GM21515 (cell line): ENCODE measurements around the gene AZIN2.
"Not testable (repeated sequence)": the region's sequence is repeated elsewhere in the genome, so short reads cannot be mapped to it uniquely, and the experiment has no call there.

Experiments used
- ATAC-seq: cut with Tn5 transposase; IDR thresholded peaks from one replicate; pipeline ENCODE4 v1.9.1; 2021; ENCODE audit not compliant: unreplicated experiment

AZIN2 gene

DNA sequence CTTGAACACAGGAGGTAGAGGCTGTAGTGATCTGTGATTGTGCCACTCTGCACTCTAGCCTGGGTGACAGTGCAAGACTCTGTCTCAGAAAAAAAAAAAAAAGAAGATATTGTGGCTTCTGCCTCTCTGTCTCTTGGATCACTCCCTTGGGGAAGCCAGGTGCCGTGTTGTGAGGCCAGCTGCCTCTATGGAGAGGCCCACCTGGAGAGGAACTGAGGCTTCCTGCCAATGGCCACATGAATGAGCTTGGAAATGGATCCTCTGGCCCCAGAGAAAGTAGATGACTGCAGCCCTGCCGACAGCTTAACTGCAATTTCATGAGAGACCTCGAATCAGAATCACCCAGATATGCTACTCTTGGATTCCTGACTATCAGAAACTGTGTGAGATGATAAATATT, 24.5 kb upstream of the AZIN2 start:
- no peak for ATAC-seq

- no peak for ATAC-seq
Observed at GRCh38 chr1:33057095-33057494, 23.9 kb upstream of the AZIN2 start.

DNA sequence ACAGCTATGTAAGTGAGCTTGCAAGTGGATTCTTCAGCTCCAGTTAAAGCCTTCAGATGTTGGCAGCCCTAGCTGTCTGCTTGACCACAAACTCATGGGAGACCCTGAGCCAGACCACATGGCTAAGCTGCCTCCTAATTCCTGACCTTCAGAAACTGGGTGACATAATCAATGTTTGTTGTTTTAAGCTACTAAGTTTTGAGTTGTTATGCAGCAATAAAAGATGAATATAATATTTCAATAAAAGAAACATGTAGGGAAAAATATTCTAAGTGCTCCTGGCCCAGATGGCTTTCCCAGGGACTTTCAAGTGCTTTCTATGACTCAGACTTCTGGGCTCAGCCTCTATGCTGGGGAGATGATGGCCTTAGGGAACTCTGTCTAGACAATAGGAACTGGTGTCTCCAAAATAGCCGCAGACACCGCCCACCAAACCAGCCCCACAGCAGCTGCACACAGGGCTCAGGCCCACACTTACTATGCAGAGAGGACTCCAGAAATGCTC, 20.3 kb upstream of the AZIN2 start:
- no peak for ATAC-seq

DNA sequence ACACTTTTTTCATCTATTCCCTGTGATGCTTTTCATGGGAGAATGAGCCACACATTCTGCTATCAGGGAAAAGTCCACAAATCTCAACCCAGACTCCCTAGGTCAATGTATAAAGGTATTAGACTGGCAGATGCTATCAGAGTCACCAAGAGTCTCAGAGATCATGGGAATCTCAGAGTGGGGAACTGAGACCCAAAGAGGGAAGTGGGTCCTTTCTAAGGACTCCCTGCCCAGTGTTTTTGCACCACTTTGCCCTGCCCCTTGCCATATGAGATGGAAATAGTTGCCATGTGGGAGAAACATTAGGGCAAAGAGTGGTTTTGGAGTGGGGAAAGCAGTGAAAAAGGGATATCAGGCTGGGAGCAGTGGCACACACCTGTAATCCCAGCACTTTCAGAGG, 19.1 kb upstream of the AZIN2 start:
- ATAC-seq: no peak

GRCh38 chr1:33064284-33064683, 16.7 kb upstream of the AZIN2 start:
- not testable (repeated sequence) for ATAC-seq

GRCh38 chr1:33065301-33065700, 15.7 kb upstream of the AZIN2 start:
- no peak for ATAC-seq

DNA sequence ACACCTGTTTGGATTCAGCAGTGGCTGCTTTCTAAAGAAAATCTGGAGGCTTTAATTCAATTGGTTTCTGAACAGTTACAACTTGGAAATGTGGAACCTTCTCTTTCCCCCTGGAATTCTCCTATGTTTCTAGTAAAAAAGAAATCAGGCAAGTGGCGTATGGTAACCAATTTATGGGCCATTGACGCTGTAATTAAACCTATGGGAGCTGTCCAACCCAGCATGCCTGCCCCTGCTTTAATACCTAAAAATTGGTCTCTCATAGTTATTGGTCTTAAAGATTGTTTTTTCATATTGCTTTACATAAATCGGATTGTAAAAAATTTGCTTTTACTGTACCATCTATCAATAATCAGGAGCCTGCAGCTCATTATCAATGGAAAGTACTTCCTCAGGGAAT, 14.5 kb upstream of the AZIN2 start:
- ATAC-seq: not testable (repeated sequence)

DNA sequence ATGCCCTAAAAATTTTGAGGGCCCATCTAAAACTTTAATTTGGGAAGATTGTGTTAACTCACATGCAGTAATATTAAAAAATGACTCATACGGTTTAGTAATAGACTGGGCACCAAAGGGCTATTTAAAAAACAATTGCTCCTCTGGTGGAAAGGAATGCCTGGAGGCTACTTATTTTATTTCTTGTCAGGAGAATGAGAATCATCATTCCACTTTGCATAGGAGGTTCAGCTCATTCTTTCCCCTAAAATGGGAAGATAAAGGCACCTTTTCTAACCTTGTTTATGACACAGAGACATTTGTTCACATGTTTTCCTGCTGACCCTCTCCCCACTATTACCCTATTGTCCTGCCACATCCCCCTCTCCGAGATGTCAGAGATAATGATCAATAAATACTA, 12.8 kb upstream of the AZIN2 start:
- ATAC-seq: not testable (repeated sequence)

DNA sequence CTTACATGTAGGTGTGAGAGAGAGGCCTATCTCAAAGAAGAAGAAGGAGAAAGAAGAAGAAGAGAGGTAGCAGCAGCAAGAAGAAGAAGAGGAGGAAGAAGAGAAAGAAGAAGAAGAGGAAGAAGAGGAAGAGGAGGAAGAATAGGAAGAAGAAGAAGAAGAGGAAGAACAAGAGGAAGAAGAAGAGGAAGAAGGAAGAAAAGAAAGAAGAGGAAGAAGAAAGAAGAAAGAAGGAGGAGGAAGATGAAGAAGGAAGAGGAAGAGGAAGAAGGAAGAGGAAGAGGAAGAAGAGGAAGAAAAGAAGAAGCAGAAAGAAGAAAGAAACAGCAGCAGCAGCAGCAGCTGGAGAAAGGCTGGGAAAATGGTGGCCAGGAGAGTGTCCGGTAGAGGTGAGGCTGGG, 10.3 kb upstream of the AZIN2 start:
- no peak for ATAC-seq

- no peak for ATAC-seq
Observed at GRCh38 chr1:33072707-33073106, 8.2 kb upstream of the AZIN2 start.

DNA sequence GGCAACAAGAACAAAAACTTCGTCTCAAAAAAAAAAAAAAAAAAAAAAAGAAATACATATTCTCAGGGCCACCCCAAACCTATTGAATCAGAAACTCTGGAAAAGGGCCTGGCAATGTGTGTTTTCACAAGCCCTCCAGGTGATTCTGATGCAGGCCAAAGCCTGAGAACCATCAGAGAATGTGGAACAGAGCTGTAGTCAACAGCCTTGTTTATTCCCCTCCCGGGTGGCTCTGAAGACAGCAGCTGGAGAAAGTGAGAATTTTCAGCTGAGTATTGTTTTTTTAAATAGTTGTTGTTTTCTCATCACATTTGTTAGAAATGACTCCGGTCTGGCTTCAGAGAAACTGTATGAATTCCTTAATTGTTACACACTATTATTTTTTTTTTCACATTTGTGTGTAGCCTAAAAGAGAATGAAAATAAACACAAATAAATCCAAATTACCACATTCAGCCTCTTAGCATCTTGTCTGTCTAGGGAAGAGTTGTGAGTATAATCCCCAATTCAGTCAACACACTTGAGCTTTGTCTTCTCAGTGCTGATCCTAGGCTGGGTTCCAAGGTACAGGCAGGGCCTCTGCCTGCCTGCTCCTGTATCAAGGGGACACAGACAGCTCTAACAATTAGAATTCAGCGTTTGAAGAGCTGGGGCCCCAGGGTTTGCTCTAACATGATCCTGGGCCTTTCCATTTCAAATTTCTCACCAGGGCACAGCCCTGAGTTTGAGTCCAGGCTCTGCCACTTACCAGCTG, 6.6 kb upstream of the AZIN2 start:
- ATAC-seq: no peak

DNA sequence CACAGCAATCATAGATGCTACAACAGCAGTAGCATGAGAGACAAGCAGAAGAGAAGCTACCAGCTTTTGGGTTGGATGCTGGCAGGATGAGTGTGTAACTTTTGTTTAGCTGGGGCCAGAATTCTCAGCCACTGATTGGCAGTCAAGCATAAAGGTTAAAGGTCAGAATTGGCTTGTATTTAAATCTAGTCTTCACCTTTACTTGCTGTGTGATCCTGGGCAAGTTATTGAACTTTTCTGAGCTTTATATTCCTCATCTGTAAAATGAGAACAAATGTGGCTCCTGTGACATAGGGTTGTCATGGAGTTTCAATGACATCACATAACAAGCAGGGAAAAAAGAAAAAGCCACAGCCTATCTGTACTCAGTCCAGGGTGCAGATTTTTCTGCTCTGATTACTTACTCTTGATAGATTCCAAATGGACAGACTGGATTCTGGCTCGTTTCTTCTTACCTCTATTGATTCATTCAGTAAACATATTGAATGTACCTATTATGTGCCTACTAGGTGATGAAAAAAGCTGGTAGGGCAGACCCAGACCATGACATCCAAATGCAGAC, 2.8 kb upstream of the AZIN2 start:
- ATAC-seq: no peak

DNA sequence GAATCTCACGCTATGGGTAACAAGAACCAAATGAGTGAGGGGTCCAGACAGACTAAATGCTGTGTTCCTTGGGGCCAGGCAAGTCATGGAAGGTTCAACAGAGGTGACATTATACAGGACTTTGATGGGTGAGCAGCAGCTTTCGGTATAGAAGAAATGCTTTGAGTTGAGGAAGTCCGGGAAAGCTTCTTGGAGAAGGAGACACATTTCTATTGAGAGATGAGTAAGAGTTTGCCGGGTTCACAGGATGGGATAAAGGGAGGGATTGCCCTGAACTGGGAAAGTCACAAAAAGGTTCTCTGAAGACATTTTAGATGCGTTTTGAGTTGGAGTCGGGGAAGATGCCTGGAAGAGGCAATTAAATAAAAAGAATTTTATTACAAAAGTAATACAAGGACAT, 580 bp upstream of the AZIN2 start:
- no peak for ATAC-seq

- ATAC-seq: no peak
Observed at GRCh38 chr1:33081554-33082305, 777 bp downstream of the AZIN2 start.

DNA sequence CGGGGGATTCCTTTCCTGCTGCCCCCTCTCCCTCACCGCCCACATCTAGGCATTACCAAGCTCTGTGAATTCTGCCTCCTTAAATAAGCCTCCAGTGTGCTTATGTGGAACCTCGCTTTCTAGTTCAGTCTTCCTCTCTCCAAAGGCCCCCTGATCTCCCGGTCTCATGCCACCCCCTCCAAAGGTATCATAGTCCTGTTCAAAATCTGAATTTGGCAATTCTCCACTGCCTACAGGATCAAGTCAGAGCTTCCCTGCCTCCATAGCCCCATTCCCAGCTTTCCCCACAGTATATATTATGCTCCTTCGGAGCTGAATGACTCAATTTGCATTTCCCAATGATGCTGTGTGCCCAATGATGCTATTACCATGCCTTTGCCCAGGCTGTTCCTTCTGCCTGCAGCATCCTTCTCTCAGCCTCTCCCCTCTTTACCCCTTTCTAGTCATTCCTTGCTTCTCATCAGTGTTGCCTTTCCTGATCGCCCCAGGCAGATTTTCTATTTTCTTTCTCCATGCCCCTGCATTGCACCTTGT, 1.7 kb downstream of the AZIN2 start:
- no peak for ATAC-seq

GRCh38 chr1:33085332-33085731, 4.4 kb downstream of the AZIN2 start:
- ATAC-seq: no peak

GRCh38 chr1:33086384-33086850, 5.5 kb downstream of the AZIN2 start:
- ATAC-seq: no peak

DNA sequence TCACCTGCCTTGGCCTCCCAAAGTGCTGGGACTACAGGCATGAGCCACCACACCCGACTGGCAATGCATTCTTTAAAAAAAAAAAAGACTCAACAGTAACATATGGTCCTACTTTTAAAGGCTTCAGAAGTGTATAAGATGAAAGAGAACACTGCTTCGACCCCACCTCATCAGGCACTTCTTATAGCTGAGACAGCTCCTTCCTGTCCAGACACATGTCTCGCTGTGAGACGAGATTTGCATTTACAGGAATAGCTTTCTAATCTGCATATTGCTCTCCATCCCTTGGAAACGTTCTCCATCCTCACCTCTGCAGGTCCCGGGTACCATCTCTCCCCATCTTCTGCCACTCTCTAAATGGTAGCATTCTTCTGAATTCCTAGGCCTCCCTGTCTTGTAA, 6.7 kb downstream of the AZIN2 start:
- ATAC-seq: no peak

DNA sequence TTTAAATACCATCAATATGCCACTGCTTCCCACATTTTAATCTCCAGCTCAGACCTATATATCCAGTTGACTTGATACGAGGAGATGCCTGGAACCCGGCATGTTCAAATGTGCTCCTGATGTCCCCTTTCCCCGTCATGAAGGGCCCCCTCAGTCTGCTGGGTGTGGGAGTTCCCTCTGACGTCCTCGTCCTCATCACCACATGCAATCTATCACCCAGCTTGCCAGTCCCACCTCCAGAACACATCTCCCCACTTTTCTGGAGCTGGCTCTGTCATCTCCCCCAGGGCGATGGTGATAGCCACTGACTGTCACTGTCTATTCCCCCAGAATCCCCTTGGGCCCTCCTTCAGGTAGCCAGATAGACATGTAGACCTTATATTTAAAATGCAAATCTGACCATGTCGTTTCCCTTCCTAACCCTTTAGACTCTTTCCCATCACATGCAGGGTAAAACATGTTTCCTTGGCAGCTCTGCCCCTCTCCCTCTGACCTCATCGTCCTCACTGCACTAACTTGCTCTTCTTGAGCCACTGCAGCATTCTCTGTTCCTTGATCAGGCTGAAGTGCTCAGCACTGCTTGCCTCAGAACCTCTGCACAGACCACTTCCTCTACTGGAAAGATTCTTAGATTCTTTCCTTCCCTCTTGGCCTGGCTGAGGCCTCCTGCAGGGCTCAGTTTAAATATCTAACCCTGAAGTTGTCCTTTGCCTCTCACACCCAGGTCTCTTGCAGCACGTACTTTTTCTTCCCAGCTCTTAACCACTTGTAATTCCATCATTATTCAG, 7.4 kb downstream of the AZIN2 start:
- no peak for ATAC-seq

DNA sequence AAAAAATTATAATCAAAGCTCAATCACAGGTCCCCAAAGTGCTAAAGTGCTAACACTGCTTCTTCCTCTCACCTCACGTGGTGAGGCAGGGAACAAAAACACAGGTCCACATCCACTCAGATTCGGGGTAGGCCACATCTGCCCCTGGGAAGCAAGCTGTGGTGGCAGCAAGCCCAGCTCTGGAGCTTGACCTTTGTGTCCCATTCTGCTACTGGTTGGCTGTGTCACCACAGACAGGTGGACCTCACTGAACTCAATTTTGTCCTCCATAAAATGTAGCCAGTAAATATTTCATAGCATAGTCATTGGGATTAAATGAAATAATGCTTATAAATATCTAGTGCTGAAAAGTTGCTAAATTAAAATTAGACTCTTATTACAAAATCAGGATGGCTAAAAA, 8.5 kb downstream of the AZIN2 start:
- ATAC-seq: no peak

GRCh38 chr1:33092438-33092837, 11.5 kb downstream of the AZIN2 start:
- no peak for ATAC-seq
